Measurements from ENCODE around the gene SPDYE5.
"Not testable (repeated sequence)": the region's sequence is repeated elsewhere in the genome, so short reads cannot be mapped to it uniquely, and the experiment has no call there.

- TF ChIP-seq CTCF (IDR thresholded peaks at IDR 0.05); CHD2 (IDR thresholded peaks at IDR 0.05; ENCODE audit: low read length, partially characterized antibody); MAZ (IDR thresholded peaks at IDR 0.05; ENCODE audit: borderline replicate concordance, low read depth, low read length); RFX5 (IDR thresholded peaks at IDR 0.05); JUN (IDR thresholded peaks at IDR 0.05); RAD21 (conservative IDR thresholded peaks at IDR 0.05 in 1 of 2, IDR thresholded peaks at IDR 0.05 in 1 of 2); ESRRA (IDR thresholded peaks at IDR 0.05; ENCODE audit: borderline replicate concordance, low read length); CBX8 (IDR thresholded peaks at IDR 0.05); POLR2A (IDR thresholded peaks at IDR 0.05; ENCODE audit: low read length); KDM1A (IDR thresholded peaks at IDR 0.05; ENCODE audit: low read depth): not testable (repeated sequence)
- TF ChIP-seq, protein P1, sequence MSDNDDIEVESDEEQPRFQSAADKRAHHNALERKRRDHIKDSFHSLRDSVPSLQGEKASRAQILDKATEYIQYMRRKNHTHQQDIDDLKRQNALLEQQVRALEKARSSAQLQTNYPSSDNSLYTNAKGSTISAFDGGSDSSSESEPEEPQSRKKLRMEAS (IDR thresholded peaks at IDR 0.05): not testable (repeated sequence)
These were observed 22.0 kb upstream of the SPDYE5 start for GRCh38 chr7:75470166-75470565.

Measured in A549 (cell line).